Fibroblast of the conjunctiva (primary cell): Measurements from ENCODE around the gene TMEFF1.
"Not testable (repeated sequence)": the region's sequence is repeated elsewhere in the genome, so short reads cannot be mapped to it uniquely, and the experiment has no call there.

Experiments
- DNase-seq: peaks from one replicate; pipeline ENCODE4 v3.0.0-alpha.2; 2010; ENCODE audit warnings: low read depth

Gene TMEFF1

DNA sequence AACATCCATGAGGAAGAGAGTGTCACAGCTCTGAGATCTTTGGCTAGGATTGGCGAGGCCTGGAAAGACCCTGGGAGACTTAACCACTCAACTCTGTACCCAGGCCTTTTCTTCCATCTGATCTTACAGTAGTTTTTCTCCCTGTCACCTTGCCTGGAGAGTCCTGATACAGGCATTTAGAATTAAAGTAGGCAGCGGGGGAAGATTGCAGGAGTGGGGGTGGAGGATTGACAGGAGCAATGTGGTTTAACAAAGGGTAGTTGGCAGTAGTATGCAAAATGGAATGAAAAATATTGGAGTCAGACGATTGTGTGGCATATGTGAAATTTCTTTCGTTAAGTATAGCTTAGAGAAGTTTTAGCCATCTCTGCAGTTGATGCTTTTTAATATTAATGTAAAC is 16.9 kb downstream of the TMEFF1 start:
- no peak for DNase-seq

DNA sequence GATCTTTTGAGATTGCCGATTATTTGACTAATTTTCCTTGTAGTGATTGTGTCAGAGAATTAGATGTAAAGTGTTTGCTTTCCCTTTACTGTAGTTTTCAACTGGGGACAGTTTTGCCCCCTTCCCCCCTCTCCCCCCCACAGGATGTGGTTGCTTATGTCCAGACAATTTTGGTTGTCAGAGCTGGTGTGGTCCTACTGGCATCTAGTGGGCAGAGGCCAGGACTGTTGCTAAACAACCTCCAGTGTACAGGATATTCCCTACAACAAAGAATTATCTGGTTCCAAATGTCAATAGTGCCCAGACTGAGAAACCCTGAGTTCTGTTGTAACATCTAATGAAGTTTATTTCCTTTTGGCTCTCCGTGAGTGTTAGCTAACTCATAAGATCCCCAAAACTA is 20.0 kb downstream of the TMEFF1 start:
- DNase-seq, result peak; percentile 39

DNA sequence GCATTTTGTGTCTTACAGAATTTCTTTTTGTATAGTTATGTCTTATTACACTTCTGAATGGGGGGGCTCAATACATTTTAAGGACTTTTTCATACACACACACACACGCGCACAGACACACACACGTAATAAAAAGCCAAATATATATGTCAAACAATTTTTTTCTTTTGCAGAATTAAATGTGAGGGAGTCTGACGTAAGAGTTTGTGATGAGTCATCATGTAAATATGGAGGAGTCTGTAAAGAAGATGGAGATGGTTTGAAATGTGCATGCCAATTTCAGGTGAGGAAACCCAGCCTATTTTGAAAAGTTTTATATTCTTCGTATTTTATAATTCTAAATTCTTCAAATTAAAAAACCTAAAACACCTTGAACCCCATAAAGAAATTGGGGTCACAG is 25.6 kb downstream of the TMEFF1 start:
- no peak for DNase-seq

DNA sequence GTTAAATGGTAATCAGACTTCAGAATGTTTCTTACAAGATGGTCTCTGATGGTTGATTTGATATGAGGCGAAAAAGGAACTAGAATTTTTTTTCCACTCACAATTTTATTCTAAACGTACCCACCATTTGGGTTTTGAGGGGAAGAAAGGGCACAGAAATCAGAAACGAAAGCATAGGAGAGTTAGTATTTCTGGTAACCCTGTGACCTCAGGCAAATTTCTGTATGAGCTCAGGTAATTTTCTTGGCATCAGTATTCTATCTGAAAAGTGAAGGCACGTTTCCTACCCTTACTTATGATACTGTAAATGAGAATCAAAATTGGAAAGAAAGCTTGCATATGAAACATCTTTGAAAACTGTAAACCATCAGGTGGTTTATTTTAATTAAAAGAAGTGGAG is 26.5 kb downstream of the TMEFF1 start:
- DNase-seq, result no peak

DNA sequence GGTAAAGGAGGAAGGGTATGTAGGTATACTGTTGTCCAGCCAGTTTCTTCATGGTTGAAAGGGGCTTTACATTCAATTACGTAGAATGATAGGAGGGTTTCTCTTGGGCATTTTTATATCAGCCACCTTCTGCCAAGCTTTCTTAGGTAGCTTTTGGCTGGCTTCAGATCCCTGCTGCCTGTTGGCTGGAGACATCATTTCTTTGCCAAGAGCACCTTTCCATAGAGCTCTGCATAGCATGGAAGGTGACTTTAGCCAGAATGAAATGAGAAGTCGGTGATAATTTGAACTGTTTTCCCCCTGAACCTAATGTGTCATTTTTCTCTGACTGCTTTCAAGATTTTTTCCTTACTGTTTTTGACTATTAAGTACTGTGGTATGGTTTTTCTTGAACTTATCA is 26.9 kb downstream of the TMEFF1 start:
- no peak for DNase-seq

DNA sequence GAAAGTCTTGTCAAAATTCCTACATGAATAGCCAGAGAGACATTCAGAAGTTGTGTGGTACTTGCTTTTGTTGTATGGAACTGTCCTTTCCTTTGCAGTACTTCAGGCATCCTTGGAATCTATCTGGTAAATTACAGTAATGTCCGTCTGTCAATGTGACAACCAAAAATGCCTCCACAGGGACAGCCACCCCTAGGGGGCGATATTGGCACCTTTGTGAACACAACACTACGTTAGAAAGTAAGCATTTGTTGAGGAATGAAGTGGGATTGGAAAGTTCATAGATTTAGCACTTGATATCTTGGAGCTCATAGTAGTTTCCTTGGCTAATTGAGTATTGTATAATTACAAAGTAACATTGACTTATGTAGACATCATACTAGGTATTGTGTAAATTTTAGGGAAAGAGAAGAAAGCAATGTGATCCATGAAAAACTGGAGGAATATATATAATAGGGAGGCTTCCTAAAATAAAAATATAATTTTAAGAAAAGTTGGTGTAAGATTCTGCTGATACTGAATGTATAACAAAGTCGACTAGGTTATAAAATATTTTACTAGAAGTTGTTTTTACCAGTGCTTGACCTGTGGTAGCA is 32.7 kb downstream of the TMEFF1 start:
- peak; percentile 6 for DNase-seq

DNA sequence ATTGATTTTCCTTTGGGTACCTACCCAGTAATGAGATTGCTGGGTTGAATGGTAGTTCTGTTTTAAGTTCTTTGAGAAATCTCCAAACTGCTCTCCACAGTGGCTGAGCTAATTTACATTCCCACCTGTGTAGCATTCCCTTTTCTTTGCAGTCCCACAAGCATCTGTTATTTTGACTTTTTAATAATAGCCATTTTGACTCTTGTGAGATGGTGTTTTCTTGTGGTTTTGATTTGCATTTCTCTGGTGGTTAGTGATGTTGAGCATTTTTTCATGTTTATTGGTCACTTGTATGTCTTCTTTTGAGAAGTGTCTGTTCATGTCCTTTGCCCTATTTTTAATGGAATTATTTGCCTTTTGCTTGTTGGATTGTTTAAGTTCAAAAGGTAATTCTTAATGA is 34.4 kb downstream of the TMEFF1 start:
- DNase-seq, result not testable (repeated sequence)

DNA sequence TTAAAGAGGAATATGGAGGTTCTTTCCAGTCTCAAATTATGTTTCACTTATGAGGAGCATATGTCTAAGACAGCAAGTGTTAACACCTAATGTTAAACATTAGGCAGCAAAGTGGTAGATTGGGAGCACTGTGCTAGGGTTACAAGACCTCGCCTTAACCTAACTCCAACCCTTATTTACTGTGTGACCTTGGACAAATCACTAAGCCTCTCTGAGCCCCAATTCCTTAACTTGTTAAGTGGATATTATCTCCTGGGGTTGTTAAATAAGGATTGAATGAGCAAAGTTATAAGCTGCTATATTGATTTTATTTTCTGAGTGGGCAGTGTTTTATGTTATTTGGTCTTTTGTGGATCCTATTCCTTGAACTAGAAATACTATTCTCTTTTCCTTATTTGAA is 38.3 kb downstream of the TMEFF1 start:
- DNase-seq, result no peak

DNA sequence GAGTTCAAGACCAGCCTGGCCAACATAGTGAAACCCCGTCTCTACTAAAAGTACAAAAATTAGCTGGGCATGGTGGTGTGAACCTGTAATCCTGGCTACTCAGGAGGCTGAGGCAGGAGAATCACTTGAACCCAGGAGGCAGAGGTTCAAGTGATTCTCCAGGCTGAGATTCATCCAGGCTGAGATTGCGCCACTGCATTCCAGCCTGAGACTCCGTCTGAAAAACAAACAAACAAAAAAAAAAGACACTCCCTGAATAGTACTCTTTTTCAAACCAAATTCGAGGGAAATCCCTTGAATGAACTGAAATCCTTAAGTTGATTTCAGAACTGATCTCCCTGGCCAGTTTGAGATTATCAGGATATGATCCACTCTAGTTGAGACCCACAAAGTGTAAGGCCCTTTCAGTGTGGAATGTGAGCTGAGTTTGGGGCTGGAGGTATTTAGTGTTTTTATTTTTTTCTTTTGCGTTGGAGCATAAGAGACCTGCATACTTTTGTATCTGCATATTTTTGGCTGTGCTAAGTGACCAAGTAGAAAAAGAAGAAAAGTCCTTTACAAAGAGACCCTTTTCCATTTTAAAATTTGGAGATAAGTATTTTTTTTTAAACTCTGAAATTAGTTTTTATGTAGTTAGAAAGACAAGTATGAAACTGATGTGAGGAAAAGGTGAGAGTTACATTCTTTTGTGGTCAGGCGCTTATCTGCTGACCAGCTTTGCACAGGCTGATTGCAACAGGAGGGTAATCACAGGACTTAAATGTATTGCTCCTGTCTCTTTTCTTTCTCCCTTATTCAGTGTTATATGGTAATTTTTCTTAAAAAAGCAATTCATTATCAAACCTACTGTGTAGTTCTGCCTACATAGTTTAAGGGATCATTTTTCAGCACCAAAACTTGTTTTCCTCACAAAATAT is 42.9 kb downstream of the TMEFF1 start:
- DNase-seq, result no peak

DNA sequence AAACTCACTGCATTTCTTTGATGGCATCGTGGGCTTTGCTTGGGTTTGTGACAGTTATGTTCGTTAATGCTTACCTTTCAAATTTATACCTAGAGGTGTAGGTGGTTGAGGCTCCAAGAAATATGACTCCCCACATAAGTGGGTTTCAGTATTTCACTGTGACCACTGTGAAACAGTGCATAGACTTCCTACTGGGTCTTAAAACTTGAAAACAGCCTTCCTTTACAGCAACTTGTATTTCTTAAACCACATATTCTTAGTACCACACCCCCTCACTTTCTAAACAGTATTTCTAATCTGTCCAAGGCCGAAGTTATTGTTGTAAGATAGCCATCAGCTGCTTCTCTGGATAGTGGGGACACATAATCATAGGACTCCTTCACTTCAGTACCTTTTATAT is 48.3 kb downstream of the TMEFF1 start:
- DNase-seq, result no peak

DNA sequence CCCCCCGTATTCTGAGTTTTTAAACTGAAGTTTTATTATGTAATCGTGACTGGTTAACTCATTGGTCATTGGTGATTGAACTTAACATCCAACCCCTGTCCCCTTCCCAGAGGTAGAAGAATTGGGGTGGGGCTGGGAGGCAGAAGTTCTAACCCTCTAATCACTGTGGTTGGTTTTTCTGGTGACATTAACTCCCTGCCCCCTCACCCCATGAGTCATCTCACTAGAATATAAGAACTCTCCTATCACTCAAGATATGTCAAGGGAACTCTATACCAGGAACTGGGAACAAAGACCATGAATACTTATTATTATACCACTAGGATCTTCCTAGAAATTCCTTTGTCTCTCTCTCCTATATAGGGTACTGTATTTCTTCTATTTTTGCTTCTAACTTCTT is 52.6 kb downstream of the TMEFF1 start:
- no peak for DNase-seq

DNA sequence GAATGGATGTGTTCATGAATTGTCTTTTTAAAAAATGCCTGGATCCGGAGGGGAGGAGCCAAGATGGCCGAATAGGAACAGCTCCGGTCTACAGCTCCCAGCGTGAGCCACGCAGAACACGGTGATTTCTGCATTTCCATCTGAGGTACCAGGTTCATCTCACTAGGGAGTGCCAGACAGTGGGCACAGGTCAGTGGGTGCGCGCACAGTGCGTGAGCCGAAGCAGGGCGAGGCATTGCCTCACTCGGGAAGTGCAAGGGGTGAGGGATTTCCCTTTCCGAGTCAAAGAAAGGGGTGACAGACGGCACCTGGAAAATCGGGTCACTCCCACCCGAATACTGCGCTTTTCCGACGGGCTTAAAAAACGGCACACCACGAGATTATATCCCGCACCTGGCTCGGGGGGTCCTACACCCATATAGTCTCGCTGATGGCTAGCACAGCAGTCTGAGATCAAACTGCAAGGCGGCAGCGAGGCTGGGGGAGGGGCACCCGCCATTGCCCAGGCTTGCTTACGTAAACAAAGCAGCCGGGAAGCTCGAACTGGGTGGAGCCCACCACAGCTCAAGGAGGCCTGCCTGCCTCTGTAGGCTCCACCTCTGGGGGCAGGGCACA is 54.3 kb downstream of the TMEFF1 start:
- DNase-seq, result not testable (repeated sequence)

DNA sequence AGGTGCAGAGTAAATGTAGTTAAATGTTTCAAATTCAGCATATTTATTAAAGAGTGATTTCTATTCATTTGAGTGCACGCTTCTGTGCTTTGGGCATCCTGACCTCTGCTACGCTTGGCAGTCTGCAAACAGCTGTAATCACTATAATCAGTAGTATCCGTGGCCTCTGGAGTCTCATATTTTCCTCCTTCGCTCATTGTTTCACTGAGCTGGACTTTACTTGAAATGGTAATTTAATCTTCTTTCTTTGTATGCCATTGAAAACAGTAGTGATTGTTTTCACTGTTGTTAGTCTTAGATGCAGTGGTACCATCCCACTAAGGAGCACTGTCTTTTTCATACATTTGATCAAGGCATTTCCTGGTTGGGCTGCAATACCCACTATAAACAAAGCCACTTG is 61.5 kb downstream of the TMEFF1 start:
- DNase-seq, result peak; percentile 10

DNA sequence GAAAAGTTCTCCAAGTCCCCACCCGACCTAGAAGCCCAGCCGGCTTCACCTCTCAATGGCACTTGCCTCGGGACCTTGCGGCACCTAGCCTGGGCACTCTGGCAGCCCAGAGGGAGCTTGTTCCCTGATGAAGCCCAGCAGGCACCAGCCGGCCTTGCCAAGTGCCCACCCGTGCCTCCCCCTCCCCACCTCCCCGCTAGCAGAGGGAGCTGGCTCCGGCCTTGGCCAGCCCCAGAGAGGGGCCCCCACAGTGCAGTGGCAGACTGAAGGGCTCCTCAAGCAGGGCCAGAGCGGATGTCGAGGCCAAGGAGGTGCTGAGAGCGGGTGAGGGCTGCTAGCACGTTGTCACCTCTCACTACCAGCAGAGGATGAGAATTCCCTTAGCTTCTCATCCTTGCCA is 67.4 kb downstream of the TMEFF1 start:
- no peak for DNase-seq

DNA sequence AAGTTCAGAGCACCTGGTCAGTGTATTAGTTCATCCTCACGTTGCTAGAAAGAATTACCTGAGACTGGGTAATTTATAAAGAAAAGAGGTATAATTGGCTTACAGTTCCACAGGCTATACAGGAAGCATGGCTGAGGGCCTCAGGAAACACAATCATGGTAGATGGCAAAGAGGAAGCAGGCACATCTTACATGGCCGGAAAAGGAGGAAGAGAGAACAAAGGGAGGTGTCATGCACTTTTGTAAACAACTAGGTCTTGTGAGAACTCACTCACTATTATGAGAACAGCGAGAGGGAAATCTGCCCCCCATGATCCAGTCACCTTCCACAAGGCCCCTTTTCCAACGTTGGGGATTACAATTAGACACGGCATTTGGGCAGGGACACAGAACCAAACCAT is 76.1 kb downstream of the TMEFF1 start:
- DNase-seq, result no peak

DNA sequence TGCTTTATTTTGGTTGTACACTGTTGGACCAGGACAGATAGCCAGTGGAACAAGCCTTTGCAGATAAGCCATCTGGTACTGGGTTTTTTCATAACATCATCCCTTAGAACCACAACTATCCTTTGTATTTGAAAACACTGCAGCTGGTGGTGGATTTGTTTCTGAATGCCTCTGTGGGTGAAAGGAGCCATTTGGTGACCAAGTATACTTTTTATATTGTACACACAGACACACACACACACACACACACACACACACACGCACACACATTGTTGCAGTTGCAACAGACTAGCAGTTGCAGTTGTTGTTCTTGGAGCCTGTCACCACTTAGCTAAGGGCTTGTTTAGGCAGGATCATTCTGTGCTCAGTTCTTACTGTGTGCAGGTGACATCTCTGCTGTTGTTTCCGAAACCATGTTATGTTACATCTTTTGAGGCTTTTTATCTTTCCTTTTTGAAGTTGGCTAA is 82.0 kb downstream of the TMEFF1 start:
- DNase-seq, result no peak

DNA sequence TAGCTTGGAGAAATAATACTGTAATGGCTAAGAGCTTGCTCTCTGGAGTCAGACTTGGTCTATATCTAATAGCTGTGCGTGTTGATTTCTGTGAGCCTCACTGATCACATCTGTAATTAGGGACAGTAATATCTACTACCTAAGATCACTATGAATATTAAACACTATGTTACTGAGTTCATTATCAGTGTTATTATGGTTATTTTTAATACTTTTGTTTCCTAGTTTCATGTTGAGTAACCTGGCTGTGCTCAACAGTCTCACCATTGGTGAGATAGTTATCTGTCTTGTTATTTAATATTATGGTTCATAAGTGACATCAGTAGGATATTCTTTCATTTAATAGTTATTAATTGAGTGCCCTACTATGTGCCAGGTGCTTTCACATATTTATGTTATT is 82.5 kb downstream of the TMEFF1 start:
- DNase-seq, result no peak

DNA sequence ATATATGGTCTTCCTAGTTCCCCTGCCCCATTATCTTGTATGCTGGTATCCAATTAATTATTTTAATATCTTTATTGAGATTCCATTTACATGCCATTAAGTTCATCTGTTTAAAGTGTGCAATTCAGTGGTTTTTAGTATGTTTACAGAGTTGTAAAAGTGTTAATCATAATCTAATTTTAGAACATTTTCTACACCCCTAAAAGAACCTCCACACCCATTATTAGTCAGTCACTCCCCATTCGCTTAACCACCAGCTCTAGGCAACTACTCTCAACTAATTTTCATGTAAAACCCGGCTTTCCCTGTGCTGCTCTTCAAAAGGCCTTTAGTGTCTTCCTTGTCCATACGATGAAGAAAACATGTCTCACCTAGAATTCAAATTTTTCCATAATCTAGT is 84.1 kb downstream of the TMEFF1 start:
- DNase-seq, result no peak

DNA sequence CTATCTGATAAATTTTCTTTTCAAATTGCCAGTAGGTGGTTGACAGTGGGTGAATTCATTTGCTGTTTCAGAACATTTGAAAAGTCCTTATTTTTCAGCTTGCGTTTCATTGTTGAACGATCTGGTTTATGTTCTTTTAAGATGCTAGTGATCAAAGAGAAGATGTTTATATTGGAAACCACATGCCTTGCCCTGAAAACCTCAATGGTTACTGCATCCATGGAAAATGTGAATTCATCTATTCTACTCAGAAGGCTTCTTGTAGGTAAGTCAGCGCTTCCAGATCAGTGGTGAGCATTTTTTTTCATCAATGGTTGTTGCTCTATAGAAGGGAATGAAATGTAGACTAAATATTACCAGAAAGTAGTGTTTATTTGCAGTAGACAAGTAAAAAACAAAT is 88.3 kb downstream of the TMEFF1 start:
- DNase-seq, result no peak

DNA sequence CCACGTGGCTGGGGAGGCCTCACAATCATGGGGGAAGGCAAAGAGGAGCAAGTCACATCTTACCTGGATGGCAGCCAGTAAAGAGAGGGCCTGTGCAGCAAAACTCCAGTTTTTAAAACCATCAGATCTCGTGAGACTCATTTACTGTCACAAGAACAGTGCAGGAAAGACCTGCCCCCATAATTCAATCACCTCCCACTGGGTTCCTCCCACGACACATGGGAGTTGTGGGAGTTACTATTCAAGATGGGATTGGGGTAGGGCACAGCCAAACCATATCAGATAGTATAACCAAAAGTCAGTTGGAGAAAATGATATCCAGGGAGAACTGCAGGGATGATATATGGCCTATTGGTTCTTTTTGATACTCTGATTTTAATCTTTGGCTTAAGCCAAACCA is 94.9 kb downstream of the TMEFF1 start:
- no peak for DNase-seq

DNA sequence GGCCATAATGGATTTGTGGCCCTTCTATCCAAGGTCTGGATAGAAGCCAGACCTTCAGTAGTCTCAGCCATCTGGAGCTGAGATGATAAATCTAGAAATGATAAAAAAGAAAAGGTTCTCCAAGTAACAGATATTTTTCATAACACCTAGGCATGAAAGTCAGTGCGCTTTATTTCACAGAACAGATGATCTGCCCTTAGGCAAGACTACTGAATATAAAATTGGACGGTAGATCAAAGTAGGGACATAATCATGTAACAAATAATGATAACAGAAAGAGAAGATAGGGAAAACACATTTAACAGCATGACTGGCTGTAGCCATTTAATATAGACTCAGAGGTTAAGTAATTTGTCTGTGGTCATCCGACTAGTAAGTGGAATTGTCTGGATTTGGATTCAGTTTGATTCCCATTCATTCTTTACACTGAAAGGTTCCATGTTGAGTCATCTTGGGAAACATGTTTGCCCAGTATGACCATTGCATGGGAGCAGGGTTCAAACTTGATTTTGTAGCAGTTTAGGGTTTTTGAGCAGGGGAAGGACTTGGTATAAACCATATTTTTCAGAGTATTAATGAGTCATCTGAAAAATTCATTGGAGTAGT is 100.8 kb downstream of the TMEFF1 start:
- DNase-seq, result no peak

DNA sequence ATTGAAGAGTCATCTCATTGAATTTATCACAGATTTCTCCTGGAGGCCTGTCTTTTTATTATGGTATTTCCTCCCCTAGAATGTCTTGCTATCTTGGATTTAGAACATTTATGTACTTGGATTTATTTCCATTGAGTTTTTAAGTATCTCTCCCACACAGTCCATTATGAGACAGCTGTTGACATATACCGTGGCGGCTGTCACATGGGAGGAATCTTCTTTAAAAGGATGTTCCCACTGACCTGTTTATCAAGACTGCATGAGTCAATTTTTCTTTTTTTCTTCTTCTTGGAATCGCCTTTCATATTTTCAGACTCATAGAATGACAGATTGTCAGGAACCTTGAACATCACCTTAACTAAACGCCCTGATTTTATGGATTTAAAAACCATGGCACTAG is 102.1 kb downstream of the TMEFF1 start:
- no peak for DNase-seq
